ENCODE results near the gene CIART.
"Not testable (repeated sequence)": the region's sequence is repeated elsewhere in the genome, so short reads cannot be mapped to it uniquely, and the experiment has no call there.

The CIART gene

DNA sequence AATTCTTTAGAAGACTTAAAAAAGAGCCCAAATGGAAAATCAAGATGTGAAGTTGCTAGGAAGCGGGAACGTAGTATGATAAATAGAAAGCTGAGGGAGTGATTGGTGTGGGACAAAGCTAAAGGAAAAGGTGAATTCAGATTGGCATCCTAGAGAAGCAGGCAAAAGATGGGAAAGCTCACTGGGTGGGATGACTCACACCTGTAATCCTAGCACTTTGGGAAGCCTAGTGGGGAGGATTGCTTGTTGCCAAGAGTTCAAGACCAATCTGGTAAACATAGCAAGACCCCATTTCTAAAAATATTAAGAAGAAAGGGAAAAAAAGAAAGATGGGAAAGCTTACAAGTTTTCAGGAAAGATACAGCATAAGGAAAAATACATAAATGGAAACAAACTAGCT lies 13.1 kb downstream of the CIART start:
- no peak overlapping the region for H3K27ac ChIP-seq
- TF ChIP-seq ZFX (IDR thresholded peaks at IDR 0.05; ENCODE audit: borderline replicate concordance), result no peak
- TF ChIP-seq, protein P1, sequence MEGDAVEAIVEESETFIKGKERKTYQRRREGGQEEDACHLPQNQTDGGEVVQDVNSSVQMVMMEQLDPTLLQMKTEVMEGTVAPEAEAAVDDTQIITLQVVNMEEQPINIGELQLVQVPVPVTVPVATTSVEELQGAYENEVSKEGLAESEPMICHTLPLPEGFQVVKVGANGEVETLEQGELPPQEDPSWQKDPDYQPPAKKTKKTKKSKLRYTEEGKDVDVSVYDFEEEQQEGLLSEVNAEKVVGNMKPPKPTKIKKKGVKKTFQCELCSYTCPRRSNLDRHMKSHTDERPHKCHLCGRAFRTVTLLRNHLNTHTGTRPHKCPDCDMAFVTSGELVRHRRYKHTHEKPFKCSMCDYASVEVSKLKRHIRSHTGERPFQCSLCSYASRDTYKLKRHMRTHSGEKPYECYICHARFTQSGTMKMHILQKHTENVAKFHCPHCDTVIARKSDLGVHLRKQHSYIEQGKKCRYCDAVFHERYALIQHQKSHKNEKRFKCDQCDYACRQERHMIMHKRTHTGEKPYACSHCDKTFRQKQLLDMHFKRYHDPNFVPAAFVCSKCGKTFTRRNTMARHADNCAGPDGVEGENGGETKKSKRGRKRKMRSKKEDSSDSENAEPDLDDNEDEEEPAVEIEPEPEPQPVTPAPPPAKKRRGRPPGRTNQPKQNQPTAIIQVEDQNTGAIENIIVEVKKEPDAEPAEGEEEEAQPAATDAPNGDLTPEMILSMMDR (IDR thresholded peaks at IDR 0.05), result no peak

- TF ChIP-seq ZFX (IDR thresholded peaks at IDR 0.05; ENCODE audit: borderline replicate concordance), result no peak
- TF ChIP-seq, protein P1 (IDR thresholded peaks at IDR 0.05), result no peak
- H3K27ac ChIP-seq, result no peak overlapping the region
Observed at GRCh38 chr1:150299716-150300115, 17.4 kb downstream of the CIART start.

DNA sequence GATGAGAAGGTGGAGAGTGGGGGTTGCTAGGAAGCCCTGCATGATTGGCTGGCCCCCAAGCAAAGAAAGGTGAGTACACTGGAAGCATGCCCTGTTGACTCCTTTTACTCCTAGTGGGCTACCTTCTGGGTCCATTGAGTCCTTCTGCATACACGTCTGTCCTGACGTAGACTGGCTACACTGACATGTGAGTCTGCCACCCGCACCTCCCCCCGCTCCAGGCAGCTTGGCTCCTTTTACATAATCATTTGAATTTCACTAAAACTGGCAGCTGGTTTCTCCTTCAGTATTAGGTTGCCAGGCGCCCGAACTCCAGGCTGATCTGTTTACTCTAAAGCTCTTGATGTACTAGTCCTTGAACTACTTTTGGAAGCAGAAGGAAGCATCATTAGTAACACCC lies 20.0 kb downstream of the CIART start:
- no peak overlapping the region for H3K27ac ChIP-seq

DNA sequence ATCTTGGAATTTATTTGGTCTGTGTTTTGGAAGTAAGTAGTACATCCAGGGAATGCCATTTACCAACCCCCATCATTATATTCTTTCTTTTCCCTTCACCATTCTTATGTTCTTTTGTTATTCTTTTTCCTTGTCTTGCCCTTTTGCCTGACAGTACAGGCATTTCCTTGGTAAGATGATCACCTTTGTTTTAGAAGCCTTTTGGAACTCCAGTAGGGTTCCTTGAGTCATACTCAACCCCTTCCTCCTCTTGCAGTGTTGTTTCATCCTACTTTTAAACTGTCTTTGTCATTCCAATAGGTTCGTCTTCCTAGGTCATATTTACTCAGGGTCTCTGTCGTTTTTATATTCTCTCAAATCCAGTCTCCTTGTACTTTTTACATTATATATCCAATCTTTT lies 20.5 kb downstream of the CIART start:
- H3K27ac ChIP-seq, result no peak overlapping the region
- TF ChIP-seq, protein P1 (IDR thresholded peaks at IDR 0.05), result no peak
- TF ChIP-seq ZFX (IDR thresholded peaks at IDR 0.05; ENCODE audit: borderline replicate concordance), result no peak

More for the DNA sequence above, 20.0 kb downstream of the CIART start:
- TF ChIP-seq ZFX (IDR thresholded peaks at IDR 0.05; ENCODE audit: borderline replicate concordance), result no peak
- TF ChIP-seq, protein P1 (IDR thresholded peaks at IDR 0.05), result no peak

DNA sequence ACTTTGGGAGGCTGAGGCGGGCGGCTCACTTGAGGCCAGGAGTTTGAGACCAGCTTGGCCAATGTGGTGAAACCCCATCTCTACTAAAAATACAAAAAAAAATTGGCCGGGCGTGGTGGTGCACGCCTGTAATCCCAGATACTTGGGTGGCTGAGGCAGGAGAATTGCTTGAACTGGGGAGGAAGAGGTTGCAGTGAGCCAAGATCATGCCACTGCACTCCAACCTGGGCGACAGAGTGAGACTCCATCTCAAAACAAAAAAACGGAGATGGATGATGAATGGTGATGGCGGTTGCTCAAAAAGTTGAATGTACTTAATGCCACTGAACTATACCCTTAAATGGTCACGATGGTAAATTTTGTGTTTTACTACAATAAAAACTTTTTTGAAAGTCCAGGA lies 26.2 kb downstream of the CIART start:
- H3K27ac ChIP-seq, result not testable (repeated sequence)

GRCh38 chr1:150309758-150310508 lies 27.6 kb downstream of the CIART start:
- peak overlapping the region; percentile 30; the same call in 1 of the 2 replicates for H3K27ac ChIP-seq
- TF ChIP-seq ZFX (IDR thresholded peaks at IDR 0.05; ENCODE audit: borderline replicate concordance), result no peak
- TF ChIP-seq, protein P1 (IDR thresholded peaks at IDR 0.05), result no peak

DNA sequence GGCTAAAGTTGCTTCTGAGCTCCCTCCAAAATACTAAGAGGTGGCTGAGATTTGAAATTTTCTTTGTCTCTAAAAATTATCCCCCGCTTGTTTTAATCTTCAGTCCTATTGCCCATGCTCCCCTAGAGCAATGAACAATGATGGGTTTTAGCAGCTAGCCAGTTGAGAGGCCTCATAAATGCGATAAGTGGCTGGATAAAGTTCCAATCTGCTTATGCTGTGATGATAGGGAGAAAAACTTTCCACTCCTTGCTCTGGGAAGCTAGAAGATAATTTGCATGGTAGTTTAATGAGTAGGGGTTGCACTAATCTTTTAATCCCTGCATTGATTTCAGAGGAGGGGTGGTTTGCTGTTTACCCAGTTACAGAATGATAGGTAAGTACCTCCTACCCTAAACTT lies 29.4 kb downstream of the CIART start:
- TF ChIP-seq, protein P1 (IDR thresholded peaks at IDR 0.05), result no peak
- no peak for TF ChIP-seq ZFX (IDR thresholded peaks at IDR 0.05; ENCODE audit: borderline replicate concordance)
- no peak overlapping the region for H3K27ac ChIP-seq

DNA sequence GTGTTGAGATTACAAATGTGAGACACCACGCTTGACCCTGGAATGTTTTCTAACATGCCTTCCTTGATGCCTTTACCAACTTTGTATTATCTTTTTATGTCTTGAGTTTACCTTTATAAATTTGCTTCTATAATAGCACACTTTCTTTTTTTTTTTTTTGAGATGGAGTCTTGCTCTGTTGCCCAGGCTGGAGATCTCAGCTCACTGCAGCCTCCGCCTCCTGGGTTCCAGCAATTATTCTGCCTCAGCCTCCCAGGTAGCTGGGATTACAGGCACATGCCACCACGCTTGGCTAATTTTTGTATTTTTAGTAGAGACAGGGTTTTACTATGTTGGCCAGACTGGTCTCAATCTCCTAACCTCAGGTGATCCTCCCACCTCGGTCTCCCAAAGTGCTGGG lies 32.3 kb downstream of the CIART start:
- H3K27ac ChIP-seq, result not testable (repeated sequence)
